H1 (cell line): ENCODE measurements around the gene LUM. TPM values are rescaled to one million over a fixed set of nuclear protein-coding genes. Genes with fewer than 3 reads are reported as not detected.

ENCODE experiments used
- CTCF ChIA-PET: fragments of 300-600 bp; sonication (Branson Sonifier 250); formaldehyde crosslinking; loops from one replicate; lab custom pipeline; 2021; ENCODE audit not compliant: partially characterized antibody; lab: Charles Lee
- POLR2A ChIA-PET: fragments of 300-600 bp; sonication (Branson Sonifier 250); formaldehyde crosslinking; loops from one replicate; lab custom pipeline; 2021; ENCODE audit warnings: inconsistent platforms; ENCODE audit not compliant: partially characterized antibody; lab: Charles Lee
- DNase-seq, 2 experiments: peaks; one replicate each; pipeline versions ENCODE4 v3.0.0 to v3.0.0-alpha.2; 2010 to 2022; ENCODE audit warnings: low spot score in 2 of 2, low read depth in 1 of 2, mixed read lengths in 1 of 2
- FAIRE-seq: peaks from 2 replicates; lab custom pipeline; 2011; peaks lifted over from hg19 to GRCh38; lab: Jason Lieb, UNC
- H2AFZ ChIP-seq: 2 replicates; pipeline ENCODE4 v1.8.1; 2012; ENCODE audit warnings: low read length, inconsistent platforms
- H2AK5ac ChIP-seq: 2 replicates; pipeline ENCODE4 v1.6.1; 2013; ENCODE audit warnings: low read depth, low read length
- H2BK120ac ChIP-seq: replicated peaks from 2 replicates; pipeline ENCODE3; 2013; ENCODE audit warnings: low read depth, low read length, inconsistent platforms
- H2BK12ac ChIP-seq: 2 replicates; pipeline ENCODE4 v1.6.1; 2013; ENCODE audit warnings: low read depth, low read length
- H2BK15ac ChIP-seq: 2 replicates; pipeline ENCODE4 v1.6.1; 2013; ENCODE audit warnings: low read length
- H2BK20ac ChIP-seq: 2 replicates; pipeline ENCODE4 v1.6.1; 2013; ENCODE audit warnings: low read length
- H2BK5ac ChIP-seq: 2 replicates; pipeline ENCODE4 v1.6.1; 2013; ENCODE audit warnings: low read depth, low read length
- H3K14ac ChIP-seq: 2 replicates; pipeline ENCODE4 v1.6.1; 2013; ENCODE audit warnings: inconsistent platforms; ENCODE audit not compliant: insufficient read length
- H3K18ac ChIP-seq: 2 replicates; pipeline ENCODE4 v1.6.1; 2013; ENCODE audit warnings: low read length; ENCODE audit errors: extremely low read depth
- H3K23ac ChIP-seq: 2 replicates; pipeline ENCODE4 v1.6.1; 2013; ENCODE audit warnings: inconsistent platforms; ENCODE audit not compliant: insufficient read length
- H3K23me2 ChIP-seq: 2 replicates; pipeline ENCODE4 v1.6.1; 2013; ENCODE audit warnings: low read depth, low read length
- H3K27ac ChIP-seq: 2 replicates; pipeline ENCODE4 v1.6.1; 2011; ENCODE audit warnings: low read depth, low read length, inconsistent platforms
- H3K27me3 ChIP-seq, 4 experiments: replicated peaks in 1 of 4; 1 replicate in 1 of 4; 2 replicates in 3 of 4; pipeline versions ENCODE4 v1.6.1 to v1.8.1; 2011 to 2013; ENCODE audit warnings: low read length in 3 of 4, mild to moderate bottlenecking in 3 of 4, inconsistent platforms in 2 of 4, mixed read lengths in 2 of 4, moderate library complexity in 1 of 4; ENCODE audit not compliant: control insufficient read depth in 3 of 4, insufficient read depth in 3 of 4; ENCODE audit errors: extremely low read depth in 1 of 4
- H3K36me3 ChIP-seq, 4 experiments: 2 replicates each; pipeline versions ENCODE4 v1.6.1 to v1.8.1; 2011 to 2013; ENCODE audit warnings: mild to moderate bottlenecking in 4 of 4, low read length in 3 of 4, moderate library complexity in 2 of 4, control low read depth in 1 of 4, inconsistent platforms in 1 of 4; ENCODE audit not compliant: insufficient read depth in 4 of 4, control insufficient read depth in 2 of 4
- H3K4ac ChIP-seq: replicated peaks from 2 replicates; pipeline ENCODE3; 2013; ENCODE audit warnings: low read length, low read depth, mixed read lengths, inconsistent platforms; ENCODE audit not compliant: insufficient read length
- H3K4me1 ChIP-seq, 4 experiments: replicated peaks in 1 of 4; 1 replicate in 1 of 4; 2 replicates in 3 of 4; pipeline versions ENCODE4 v1.6.1 to v1.8.1; 2011 to 2013; ENCODE audit warnings: low read length in 3 of 4, inconsistent platforms in 2 of 4, mixed read lengths in 1 of 4; ENCODE audit not compliant: insufficient read depth in 4 of 4, control insufficient read depth in 3 of 4
- H3K4me2 ChIP-seq, 2 experiments: 2 replicates each; pipeline versions ENCODE4 v1.6.1 to v1.8.1; 2011 to 2013; ENCODE audit warnings: low read depth in 2 of 2, low read length in 2 of 2, control low read depth in 1 of 2, inconsistent platforms in 1 of 2, mild to moderate bottlenecking in 1 of 2; ENCODE audit not compliant: insufficient read depth in 1 of 2
- H3K4me3 ChIP-seq, 4 experiments: fragments of 200-600, 300-600 bp in 1 of 4; sonication (generic), shearing (Covaris generic), sonication (Bioruptor Twin) in 1 of 4; 2 replicates each; pipeline versions ENCODE4 v1.5.1 to v1.8.1; 2011 to 2016; ENCODE audit warnings: low read length in 4 of 4, low read depth in 3 of 4, control low read depth in 2 of 4, inconsistent platforms in 2 of 4, mild to moderate bottlenecking in 2 of 4, mixed read lengths in 1 of 4, moderate library complexity in 1 of 4; ENCODE audit not compliant: insufficient read depth in 2 of 4; ENCODE audit errors: extremely low read depth in 1 of 4
- H3K56ac ChIP-seq: replicated peaks from 2 replicates; pipeline ENCODE3; 2013; ENCODE audit warnings: low read depth, mild to moderate bottlenecking, mixed read lengths, low read length, inconsistent platforms; ENCODE audit not compliant: insufficient read length
- H3K79me1 ChIP-seq: 2 replicates; pipeline ENCODE4 v1.6.1; 2013; ENCODE audit warnings: low read depth, low read length, control low read depth
- H3K79me2 ChIP-seq, 2 experiments: 2 replicates each; pipeline versions ENCODE4 v1.6.1 to v1.8.1; 2012 to 2013; ENCODE audit warnings: low read length in 2 of 2, mild to moderate bottlenecking in 2 of 2, inconsistent platforms in 1 of 2; ENCODE audit not compliant: insufficient read depth in 2 of 2, control insufficient read depth in 1 of 2
- H3K9ac ChIP-seq, 4 experiments: replicated peaks in 1 of 4; 1 replicate in 1 of 4; 2 replicates in 3 of 4; pipeline versions ENCODE4 v1.6.1 to v1.8.1; 2011 to 2013; ENCODE audit warnings: low read depth in 3 of 4, low read length in 3 of 4, control low read depth in 2 of 4, mild to moderate bottlenecking in 2 of 4, moderate library complexity in 2 of 4, inconsistent platforms in 1 of 4; ENCODE audit errors: extremely low read depth in 1 of 4
- H3K9me3 ChIP-seq, 2 experiments: 2 replicates each; pipeline versions ENCODE4 v1.6.1 to v1.8.1; 2012 to 2013; ENCODE audit warnings: mild to moderate bottlenecking in 2 of 2, moderate library complexity in 2 of 2, control low read depth in 1 of 2, inconsistent platforms in 1 of 2, low read depth in 1 of 2, low read length in 1 of 2, mixed read lengths in 1 of 2; ENCODE audit not compliant: insufficient read depth in 2 of 2
- H4K20me1 ChIP-seq, 2 experiments: replicated peaks in 1 of 2; 2 replicates each; pipeline versions ENCODE3 to v1.8.1; 2011 to 2013; ENCODE audit warnings: inconsistent platforms in 2 of 2, low read length in 2 of 2, mild to moderate bottlenecking in 1 of 2; ENCODE audit not compliant: insufficient read depth in 2 of 2, control insufficient read depth in 1 of 2
- H4K5ac ChIP-seq: 2 replicates; pipeline ENCODE4 v1.6.1; 2013; ENCODE audit warnings: low read length, low read depth, mixed read lengths, inconsistent platforms; ENCODE audit not compliant: insufficient read length
- H4K8ac ChIP-seq: 2 replicates; pipeline ENCODE4 v1.8.0; 2013; ENCODE audit warnings: mild to moderate bottlenecking, moderate library complexity, low read length, inconsistent platforms; ENCODE audit not compliant: insufficient read depth; ENCODE audit errors: extremely low read depth
- H4K91ac ChIP-seq: replicated peaks from 2 replicates; pipeline ENCODE3; 2013; ENCODE audit warnings: low read length, mixed read lengths, inconsistent platforms; ENCODE audit not compliant: insufficient read length
- CBX5 ChIP-seq: fragments of 300-800, 300-1000 bp; sonication (generic); IDR thresholded peaks from 2 replicates; pipeline ENCODE4 v1.7.1; 2016; ENCODE audit warnings: antibody characterized with exemption, low read length, low read depth
- KDM1A ChIP-seq: fragments of 200-600, 300-600 bp; sonication (generic); IDR thresholded peaks from 2 replicates; pipeline ENCODE4 v1.7.1; 2016; ENCODE audit warnings: mild to moderate bottlenecking, low read length, borderline replicate concordance
- POLR2AphosphoS5 ChIP-seq: IDR thresholded peaks from 2 replicates; pipeline ENCODE4 v1.6.1; 2011; ENCODE audit warnings: low read depth, low read length
- RXRA ChIP-seq: IDR thresholded peaks from 2 replicates; pipeline ENCODE4 v1.6.1; 2011; ENCODE audit warnings: low read depth, mild to moderate bottlenecking, low read length, moderate library complexity; ENCODE audit not compliant: insufficient read depth
- SP1 ChIP-seq: IDR thresholded peaks from 2 replicates; pipeline ENCODE4 v1.6.1; 2011; ENCODE audit warnings: low read depth, low read length
- TCF12 ChIP-seq: IDR thresholded peaks from 2 replicates; pipeline ENCODE4 v1.6.1; 2011; ENCODE audit warnings: low read depth, mild to moderate bottlenecking, low read length
- WGBS, 2 experiments: shearing (Covaris generic) in 1 of 2; methylation state at CpG; one replicate each; pipeline versions ENCODE4 v1.1.6 to v1.1.7; 2013 to 2015; ENCODE audit warnings: low lambda C conversion rate in 2 of 2, mixed read lengths in 2 of 2, inconsistent platforms in 1 of 2, low coverage in 1 of 2, missing lambda C conversion rate in 1 of 2; ENCODE audit not compliant: insufficient replicate concordance in 2 of 2, insufficient coverage in 1 of 2, insufficient read length in 1 of 2; ENCODE audit errors: extremely low coverage in 1 of 2, missing lambda C conversion rate in 1 of 2; 5-methylcytosine and 5-hydroxymethylcytosine counted together
- polyA plus RNA-seq, 7 experiments: library from polyadenylated mRNA; depleted of rRNA in 3 of 7; stranded (reverse) in 5 of 7; unstranded in 2 of 7; fragments of >200 nt in 5 of 7; fragments of 200-250 nt in 2 of 7; gene quantifications; 1 replicate in 5 of 7; 2 replicates in 1 of 7; 4 replicates in 1 of 7; pipeline versions ENCODE4 v1.2.1 to v1.2.3, GENCODE V29; 2011 to 2013; ENCODE audit warnings: missing spikeins in 2 of 7, mixed read lengths in 2 of 7
- total RNA-seq: library from RNA; stranded (reverse); fragmentation: NEBNext Ultra II Directional; extraction: Animal tissue kit (Norgen Biotek cat#: 25700); gene quantifications from 2 replicates; pipeline ENCODE4 v1.2.1, GENCODE V29; 2021
- TF ChIP-seq, protein P1 (sequence below): IDR thresholded peaks from 2 replicates; pipeline ENCODE4 v1.6.1; 2012; ENCODE audit warnings: inconsistent platforms

LUM gene
- total and polyA plus RNA-seq, 2 of the 8 experiments (the other 6 are each of a cell fraction or from before 2014, with no cell fraction given) = not detected

DNA sequence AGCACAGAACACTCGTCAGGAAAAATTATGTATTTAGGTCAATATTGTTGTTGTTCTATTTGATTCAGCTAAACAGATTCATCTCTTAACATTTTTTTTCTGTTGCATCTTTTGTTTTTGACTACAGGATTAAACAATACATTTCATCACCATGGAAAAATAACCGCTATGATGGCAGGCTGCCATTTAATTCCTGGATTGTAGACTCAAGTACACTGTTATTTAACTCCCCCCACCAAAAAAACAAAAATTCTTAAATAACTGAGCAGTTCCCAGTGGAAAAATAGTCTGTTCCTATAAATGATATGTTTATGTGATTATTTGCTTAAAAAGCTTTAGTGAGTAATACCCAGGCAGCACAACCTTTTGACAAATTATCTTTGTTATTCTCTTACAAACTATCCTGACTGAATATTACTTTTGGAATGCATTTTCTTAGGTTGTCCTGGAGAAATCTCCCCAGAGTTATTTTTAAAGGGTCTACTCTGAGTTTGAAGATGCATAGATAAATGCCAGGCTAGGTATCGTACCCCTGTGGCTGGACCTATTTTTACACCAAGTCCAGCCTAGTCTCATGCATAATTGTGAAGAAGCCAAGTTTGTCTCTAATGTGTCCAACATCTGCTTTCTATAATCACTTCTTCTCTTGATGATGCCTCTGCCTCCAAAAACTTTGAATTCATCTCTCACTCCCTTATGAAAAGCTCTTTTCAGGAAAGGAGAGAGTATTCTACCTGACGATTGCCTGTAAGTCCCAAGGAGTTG lies 57.2 kb downstream of the LUM start:
- no peak overlapping the region for H3K4me2 ChIP-seq
- no peak overlapping the region for H3K4me3 ChIP-seq
- H2AFZ ChIP-seq = no peak overlapping the region
- H3K27me3 ChIP-seq = no peaks in the 10 kb centered on the region
- no peaks in the 10 kb centered on the region for H3K36me3 ChIP-seq
- H3K4me1 ChIP-seq = no peaks in the 10 kb centered on the region
- no peak for DNase-seq
- H4K91ac ChIP-seq = no peak overlapping the region
- WGBS, 2 experiments = 87% methylated on average over 4 of the region's 4 CpGs; no CpG with 5 or more reads in 1 of the 2 experiments
- no peak overlapping the region for H2BK12ac ChIP-seq
- FAIRE-seq = no peak
- no peak overlapping the region for H3K9ac ChIP-seq
- H2BK20ac ChIP-seq = no peak overlapping the region
- H3K18ac ChIP-seq = no peak overlapping the region
- H3K9me3 ChIP-seq = no peaks in the 10 kb centered on the region
- no peak overlapping the region for H4K8ac ChIP-seq
- H3K23me2 ChIP-seq = no peaks in the 10 kb centered on the region
- no peak overlapping the region for H3K56ac ChIP-seq
- H3K23ac ChIP-seq = no peak overlapping the region
- CTCF ChIA-PET = no interaction called here
- no peaks in the 10 kb centered on the region for H3K79me2 ChIP-seq
- no peak overlapping the region for H2BK5ac ChIP-seq
- no peak overlapping the region for H2BK120ac ChIP-seq
- H4K5ac ChIP-seq = no peak overlapping the region
- POLR2A ChIA-PET = no interaction called here
- H2BK15ac ChIP-seq = no peak overlapping the region
- no peak overlapping the region for H2AK5ac ChIP-seq
- no peaks in the 10 kb centered on the region for H4K20me1 ChIP-seq
- no peak overlapping the region for H3K14ac ChIP-seq
- no peak overlapping the region for H3K27ac ChIP-seq
- no peak overlapping the region for H3K4ac ChIP-seq
- TF ChIP-seq RXRA (no peak), CBX5 (no peak), KDM1A (no peak), POLR2AphosphoS5 (no peak), SP1 (no peak), TCF12 (no peak)
- TF ChIP-seq, protein P1, sequence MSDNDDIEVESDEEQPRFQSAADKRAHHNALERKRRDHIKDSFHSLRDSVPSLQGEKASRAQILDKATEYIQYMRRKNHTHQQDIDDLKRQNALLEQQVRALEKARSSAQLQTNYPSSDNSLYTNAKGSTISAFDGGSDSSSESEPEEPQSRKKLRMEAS = no peak
- no peaks in the 10 kb centered on the region for H3K79me1 ChIP-seq
